K562 (cell line): ENCODE data around the gene ZDHHC8. TPM values are rescaled to one million over a fixed set of nuclear protein-coding genes. Genes with fewer than 3 reads are reported as not detected.

Experiments
- ATAC-seq: fragments of 200-7000 bp; cut with Tn5 transposase; 3 replicates; pipeline ENCODE4 v1.9.1; 2020; ENCODE audit warnings: moderate library complexity
- BruUV-seq: library from RNA; stranded (reverse); fragments of 400-500 nt; replicated peaks from 2 replicates; lab custom pipeline; 2021; lab: Mats Ljungman, UMichigan
- CTCF ChIA-PET: fragments of 300-600 bp; formaldehyde crosslinking; extraction: SDS; loops from one replicate; lab custom pipeline; 2021; ENCODE audit warnings: low intra/inter-chr PET ratio; lab: Yijun Ruan, JAX
- POLR2A ChIA-PET: fragments of 300-600, 350-650 bp; sonication (Branson Sonifier 250); formaldehyde crosslinking; extraction: SDS; loops from one replicate; lab custom pipeline; 2021; ENCODE audit warnings: antibody characterized with exemption, inconsistent platforms; lab: Yijun Ruan, JAX
- DNase-seq, 4 experiments: peaks; one replicate each; pipeline versions ENCODE4 v3.0.0 to v3.0.0-alpha.2; 2011 to 2018; ENCODE audit warnings: low spot score in 3 of 4, mixed read lengths in 3 of 4; ENCODE audit errors: extremely low read depth in 1 of 4
- FAIRE-seq: peaks from 2 replicates; lab custom pipeline; 2011; peaks lifted over from hg19 to GRCh38; lab: Jason Lieb, UNC
- H2AFZ ChIP-seq: 2 replicates; pipeline ENCODE4 v1.6.0; 2011; ENCODE audit warnings: low read depth, low read length, control low read depth, inconsistent platforms
- H3K27ac ChIP-seq: fragments of 200-600 bp; 3 replicates; pipeline ENCODE4 v1.8.0; 2011; ENCODE audit warnings: low read depth, mild to moderate bottlenecking, control low read depth, inconsistent platforms, low read length, moderate library complexity, mixed read lengths; ENCODE audit errors: extremely low read depth
- H3K27me3 ChIP-seq, 2 experiments: fragments of 300-600 bp in 1 of 2; 2 replicates in 1 of 2; 3 replicates in 1 of 2; pipeline versions ENCODE4 v1.6.0 to v1.8.0; 2011; ENCODE audit warnings: inconsistent platforms in 2 of 2, low read length in 2 of 2, mild to moderate bottlenecking in 1 of 2, mixed read lengths in 1 of 2, moderate library complexity in 1 of 2; ENCODE audit not compliant: control insufficient read depth in 2 of 2, insufficient read depth in 2 of 2
- H3K36me3 ChIP-seq: fragments of 300-600 bp; 3 replicates; pipeline ENCODE4 v1.8.0; 2011; ENCODE audit warnings: mild to moderate bottlenecking, low read length, inconsistent platforms; ENCODE audit not compliant: control insufficient read depth, insufficient read depth
- H3K4me1 ChIP-seq, 2 experiments: fragments of 200-600 bp in 1 of 2; replicated peaks in 1 of 2; 2 replicates in 1 of 2; 3 replicates in 1 of 2; pipeline versions ENCODE4 v1.5.1 to v1.8.0; 2011; ENCODE audit warnings: inconsistent platforms in 2 of 2, low read length in 2 of 2, mild to moderate bottlenecking in 1 of 2, mixed read lengths in 1 of 2, moderate library complexity in 1 of 2; ENCODE audit not compliant: control insufficient read depth in 2 of 2, insufficient read depth in 2 of 2
- H3K4me2 ChIP-seq: 2 replicates; pipeline ENCODE4 v1.6.1; 2011; ENCODE audit warnings: low read length, control low read depth, inconsistent platforms, mixed read lengths; ENCODE audit not compliant: insufficient read depth
- H3K4me3 ChIP-seq: fragments of 200-600 bp; sonication (generic), shearing (Covaris generic); 2 replicates; pipeline ENCODE4 v1.5.1; 2016; ENCODE audit warnings: control low read depth, inconsistent platforms
- H3K79me2 ChIP-seq: fragments of 200-600 bp; 3 replicates; pipeline ENCODE4 v1.8.0; 2011; ENCODE audit warnings: low read length, inconsistent platforms; ENCODE audit not compliant: control insufficient read depth, insufficient read depth
- H3K9ac ChIP-seq, 2 experiments: 2 replicates each; pipeline versions ENCODE4 v1.6.0 to v1.6.1; 2011; ENCODE audit warnings: low read depth in 2 of 2, low read length in 2 of 2, control low read depth in 1 of 2, inconsistent platforms in 1 of 2, mild to moderate bottlenecking in 1 of 2, mixed read lengths in 1 of 2; ENCODE audit not compliant: insufficient read depth in 1 of 2
- H3K9me1 ChIP-seq: one replicate; pipeline ENCODE4 v1.6.0; 2011; ENCODE audit warnings: inconsistent platforms, mild to moderate bottlenecking, low read length, moderate library complexity; ENCODE audit not compliant: control insufficient read depth, insufficient read depth
- H3K9me3 ChIP-seq: replicated peaks from 2 replicates; pipeline ENCODE4 v1.5.1; 2011; ENCODE audit warnings: low read depth, low read length, inconsistent platforms; ENCODE audit not compliant: control insufficient read depth, insufficient read depth
- H4K20me1 ChIP-seq: replicated peaks from 2 replicates; pipeline ENCODE4 v1.6.1; 2011; ENCODE audit warnings: low read length, inconsistent platforms, mixed read lengths; ENCODE audit not compliant: control insufficient read depth, insufficient read depth
- ILK ChIP-seq: fragments of 450-650 bp; IDR thresholded peaks from 2 replicates; pipeline ENCODE4 v1.6.1; 2016; ENCODE audit warnings: missing genetic modification characterization, low read depth, mild to moderate bottlenecking, missing compliant biosample characterization, moderate library complexity, borderline replicate concordance
- PHF8 ChIP-seq: fragments of 200-600 bp; sonication (generic); IDR thresholded peaks from 2 replicates; pipeline ENCODE4 v1.6.1; 2012; ENCODE audit warnings: mixed run types, mild to moderate bottlenecking, inconsistent platforms, low read length, moderate library complexity, borderline replicate concordance
- RBM39 ChIP-seq: fragments of 200-400 bp; formaldehyde crosslinking; optimal IDR thresholded peaks from 2 replicates; pipeline ENCODE3; 2018; ENCODE audit warnings: low read depth, low read length
- ZNF282 ChIP-seq: sonication (generic); formaldehyde crosslinking; IDR thresholded peaks from 2 replicates; pipeline ENCODE4 v1.8.1; 2023; ENCODE audit warnings: missing genetic modification reagents
- ZNF431 ChIP-seq: sonication (generic); formaldehyde crosslinking; IDR thresholded peaks from 2 replicates; pipeline ENCODE4 v1.8.0; 2022; ENCODE audit warnings: mild to moderate bottlenecking, missing genetic modification reagents
- ZNF586 ChIP-seq: fragments of 450-650 bp; formaldehyde crosslinking; conservative IDR thresholded peaks from 2 replicates; pipeline ENCODE4 v1.4.0; 2020; ENCODE audit warnings: mild to moderate bottlenecking, moderate library complexity
- ZZZ3 ChIP-seq: fragments of 450-650 bp; IDR thresholded peaks from 2 replicates; pipeline ENCODE4 v1.6.1; 2016; ENCODE audit warnings: antibody characterized with exemption, mild to moderate bottlenecking, moderate library complexity
- WGBS: fragments of 100-300 bp; shearing (Covaris generic); methylation state at CpG from one replicate; pipeline ENCODE4 v1.1.6; 2016; ENCODE audit warnings: low coverage, mixed read lengths; ENCODE audit not compliant: insufficient coverage; ENCODE audit errors: missing lambda C conversion rate; 5-methylcytosine and 5-hydroxymethylcytosine counted together
- in situ Hi-C: fragments of 300-500 bp; cut with MboI; formaldehyde crosslinking; loops from 4 replicates; pipeline ENCODE4 v1.15.0; 2018; ENCODE audit warnings: inconsistent platforms, mixed read lengths
- intact Hi-C: fragments of 100-400 bp; cut with micrococcal nuclease; formaldehyde crosslinking; loops from 2 replicates; pipeline ENCODE4 v1.14.2; 2022
- polyA plus RNA-seq, 8 experiments: library from polyadenylated mRNA; depleted of rRNA in 4 of 8; stranded (reverse) in 5 of 8; unstranded in 3 of 8; fragments of >200 nt; fragmentation: Nextera tagmentation in 2 of 8; fragmentation: Illumina TruSeq in 1 of 8; extraction: Ambion mirVana in 2 of 8; extraction: Trizol in 1 of 8; gene quantifications; 2 replicates each; pipeline versions ENCODE4 v1.2.1 to v1.2.3, GENCODE V29; 2011 to 2014; ENCODE audit warnings: inconsistent platforms in 1 of 8, missing spikeins in 1 of 8
- total RNA-seq, 7 experiments: library from RNA; depleted of rRNA in 6 of 7; stranded (reverse); fragments of >200 nt in 6 of 7; fragmentation: Illumina TruSeq in 2 of 7; extraction: Trizol in 2 of 7; gene quantifications; 2 replicates each; pipeline versions ENCODE4 v1.2.1 to v1.2.3, GENCODE V29; 2011 to 2021; ENCODE audit warnings: low replicate concordance in 1 of 7
- TF ChIP-seq, protein P1 (sequence below), 2 experiments: fragments of 150-350 bp in 1 of 2; IDR thresholded peaks; 2 replicates each; pipeline ENCODE4 v1.6.1; 2012 to 2016; ENCODE audit warnings: low read depth in 2 of 2, low read length in 2 of 2, mild to moderate bottlenecking in 1 of 2, moderate library complexity in 1 of 2
- TF ChIP-seq, protein P2 (sequence below): sonication (generic); formaldehyde crosslinking; IDR thresholded peaks from 2 replicates; pipeline ENCODE4 v1.4.0; 2020; ENCODE audit warnings: mild to moderate bottlenecking, missing genetic modification reagents
- TF ChIP-seq, protein P3 (sequence below): sonication (generic); formaldehyde crosslinking; IDR thresholded peaks from 2 replicates; pipeline ENCODE4 v1.8.0; 2022; ENCODE audit warnings: mild to moderate bottlenecking, missing genetic modification reagents
- TF ChIP-seq, protein P4 (sequence below): fragments of 250-450 bp; sonication (Bioruptor Pico); IDR thresholded peaks from 2 replicates; pipeline ENCODE4 v1.5.0; 2020; ENCODE audit warnings: mild to moderate bottlenecking, borderline replicate concordance

The ZDHHC8 gene
- total and polyA plus RNA-seq, 9 of the 15 experiments (the other 6 are each of a cell fraction or from before 2014, with no cell fraction given), result 0.04 to 109 (median 16.4) TPM

DNA sequence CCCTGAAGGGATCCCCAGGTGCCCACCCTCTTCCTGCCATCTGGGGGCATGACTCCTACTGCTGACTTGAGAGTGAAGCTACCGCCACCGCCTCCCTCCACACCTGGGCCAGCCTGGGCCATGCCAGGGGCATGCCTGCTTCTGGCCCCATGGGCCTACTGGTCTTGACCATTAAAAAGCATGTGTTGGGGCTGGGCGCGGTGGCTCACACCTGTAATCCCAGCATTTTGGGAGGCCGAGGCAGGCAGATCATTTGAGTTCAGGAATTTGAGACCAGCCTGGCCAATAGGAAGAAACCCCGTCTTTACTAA is 56.9 kb downstream of the ZDHHC8 start (continued):
- TF ChIP-seq, protein P1, sequence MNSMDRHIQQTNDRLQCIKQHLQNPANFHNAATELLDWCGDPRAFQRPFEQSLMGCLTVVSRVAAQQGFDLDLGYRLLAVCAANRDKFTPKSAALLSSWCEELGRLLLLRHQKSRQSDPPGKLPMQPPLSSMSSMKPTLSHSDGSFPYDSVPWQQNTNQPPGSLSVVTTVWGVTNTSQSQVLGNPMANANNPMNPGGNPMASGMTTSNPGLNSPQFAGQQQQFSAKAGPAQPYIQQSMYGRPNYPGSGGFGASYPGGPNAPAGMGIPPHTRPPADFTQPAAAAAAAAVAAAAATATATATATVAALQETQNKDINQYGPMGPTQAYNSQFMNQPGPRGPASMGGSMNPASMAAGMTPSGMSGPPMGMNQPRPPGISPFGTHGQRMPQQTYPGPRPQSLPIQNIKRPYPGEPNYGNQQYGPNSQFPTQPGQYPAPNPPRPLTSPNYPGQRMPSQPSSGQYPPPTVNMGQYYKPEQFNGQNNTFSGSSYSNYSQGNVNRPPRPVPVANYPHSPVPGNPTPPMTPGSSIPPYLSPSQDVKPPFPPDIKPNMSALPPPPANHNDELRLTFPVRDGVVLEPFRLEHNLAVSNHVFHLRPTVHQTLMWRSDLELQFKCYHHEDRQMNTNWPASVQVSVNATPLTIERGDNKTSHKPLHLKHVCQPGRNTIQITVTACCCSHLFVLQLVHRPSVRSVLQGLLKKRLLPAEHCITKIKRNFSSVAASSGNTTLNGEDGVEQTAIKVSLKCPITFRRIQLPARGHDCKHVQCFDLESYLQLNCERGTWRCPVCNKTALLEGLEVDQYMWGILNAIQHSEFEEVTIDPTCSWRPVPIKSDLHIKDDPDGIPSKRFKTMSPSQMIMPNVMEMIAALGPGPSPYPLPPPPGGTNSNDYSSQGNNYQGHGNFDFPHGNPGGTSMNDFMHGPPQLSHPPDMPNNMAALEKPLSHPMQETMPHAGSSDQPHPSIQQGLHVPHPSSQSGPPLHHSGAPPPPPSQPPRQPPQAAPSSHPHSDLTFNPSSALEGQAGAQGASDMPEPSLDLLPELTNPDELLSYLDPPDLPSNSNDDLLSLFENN (IDR thresholded peaks at IDR 0.05; ENCODE audit: low read depth in 2 of 2, low read length in 2 of 2), result no peak
- TF ChIP-seq, protein P2, sequence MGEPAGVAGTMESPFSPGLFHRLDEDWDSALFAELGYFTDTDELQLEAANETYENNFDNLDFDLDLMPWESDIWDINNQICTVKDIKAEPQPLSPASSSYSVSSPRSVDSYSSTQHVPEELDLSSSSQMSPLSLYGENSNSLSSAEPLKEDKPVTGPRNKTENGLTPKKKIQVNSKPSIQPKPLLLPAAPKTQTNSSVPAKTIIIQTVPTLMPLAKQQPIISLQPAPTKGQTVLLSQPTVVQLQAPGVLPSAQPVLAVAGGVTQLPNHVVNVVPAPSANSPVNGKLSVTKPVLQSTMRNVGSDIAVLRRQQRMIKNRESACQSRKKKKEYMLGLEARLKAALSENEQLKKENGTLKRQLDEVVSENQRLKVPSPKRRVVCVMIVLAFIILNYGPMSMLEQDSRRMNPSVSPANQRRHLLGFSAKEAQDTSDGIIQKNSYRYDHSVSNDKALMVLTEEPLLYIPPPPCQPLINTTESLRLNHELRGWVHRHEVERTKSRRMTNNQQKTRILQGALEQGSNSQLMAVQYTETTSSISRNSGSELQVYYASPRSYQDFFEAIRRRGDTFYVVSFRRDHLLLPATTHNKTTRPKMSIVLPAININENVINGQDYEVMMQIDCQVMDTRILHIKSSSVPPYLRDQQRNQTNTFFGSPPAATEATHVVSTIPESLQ (CRISPR knock-in tag), result no peak

DNA sequence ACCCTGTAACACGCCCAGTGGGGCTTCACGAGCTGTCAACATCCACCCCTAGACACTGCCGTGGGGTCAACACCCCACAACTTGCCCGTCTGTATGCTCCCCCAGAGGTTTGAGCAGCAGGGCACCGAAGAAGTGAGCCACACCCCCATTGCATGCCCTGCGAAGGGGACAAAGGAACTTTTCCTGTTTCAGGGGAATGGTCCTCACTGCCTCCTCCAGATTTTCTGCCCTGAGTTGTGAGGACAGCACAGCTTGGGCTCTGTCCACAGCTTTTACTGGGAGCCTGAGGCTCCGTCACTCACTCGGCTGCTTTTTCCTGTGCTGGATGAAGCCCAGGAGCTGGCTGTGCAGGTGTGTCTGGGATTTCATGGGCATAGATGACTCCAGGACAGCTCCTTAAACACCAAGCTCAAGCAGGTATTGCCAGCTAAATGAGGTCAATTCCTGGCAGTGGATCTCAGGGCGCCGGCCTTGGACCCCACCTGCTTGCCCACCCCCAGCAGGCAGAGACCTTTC is 59.5 kb downstream of the ZDHHC8 start:
- no peak overlapping the region for H2AFZ ChIP-seq
- no peaks in the 10 kb centered on the region for H3K79me2 ChIP-seq
- in situ Hi-C loops (no loop called here), intact Hi-C loops (loop anchor here (5.0 kb wide), 1 partner anchor 34 kb away; no protein-coding TSS in a partner anchor)
- H3K4me3 ChIP-seq, result no peak overlapping the region
- no peak overlapping the region for H3K27ac ChIP-seq
- H3K36me3 ChIP-seq, result no peaks in the 10 kb centered on the region
- FAIRE-seq (no peak), DNase-seq (no peak), ATAC-seq (no peak)
- 7% methylated on average over 10 of the region's 10 CpGs for WGBS
- CTCF ChIA-PET, result interaction anchor here (0.6 kb wide), 1 partner anchor 34 kb away, joined by 3 read pairs; no protein-coding TSS in a partner anchor
- no peaks in the 10 kb centered on the region for H3K9me3 ChIP-seq
- peaks cover 0 to 50% of the 10 kb centered on the region in 2 experiments; a peak in 2 of 5 replicates for H3K4me1 ChIP-seq
- no TSS peak for BruUV-seq
- POLR2A ChIA-PET, result interaction anchor here (0.6 to 1.8 kb wide), 13 partner anchors 9 to 101 kb away, joined by 3 to 12 read pairs (median 3); no protein-coding TSS in a partner anchor
- H4K20me1 ChIP-seq, result peaks cover 37% of the 10 kb centered on the region
- no peak overlapping the region for H3K4me2 ChIP-seq
- peaks cover 3% of the 10 kb centered on the region for H3K9me1 ChIP-seq
- no peak overlapping the region for H3K9ac ChIP-seq
- peaks cover 54 to 78% of the 10 kb centered on the region in 2 experiments for H3K27me3 ChIP-seq
- TF ChIP-seq, protein P3, sequence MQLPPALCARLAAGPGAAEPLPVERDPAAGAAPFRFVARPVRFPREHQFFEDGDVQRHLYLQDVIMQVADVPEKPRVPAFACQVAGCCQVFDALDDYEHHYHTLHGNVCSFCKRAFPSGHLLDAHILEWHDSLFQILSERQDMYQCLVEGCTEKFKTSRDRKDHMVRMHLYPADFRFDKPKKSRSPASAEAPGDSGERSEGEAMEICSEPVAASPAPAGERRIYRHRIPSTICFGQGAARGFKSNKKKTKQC (CRISPR knock-in tag), result peak; percentile 18; the same call in 1 of the 2 replicates
- TF ChIP-seq ZNF282 (CRISPR knock-in tag), result peak; percentile 83; the same call in 1 of the 2 replicates
- no peak for TF ChIP-seq ILK (tag)
- peak; percentile 21; the same call in 1 of the 2 replicates for TF ChIP-seq PHF8
- TF ChIP-seq ZNF586 (CRISPR knock-in tag), result no peak
- TF ChIP-seq ZZZ3, result no peak
- TF ChIP-seq, protein P4, sequence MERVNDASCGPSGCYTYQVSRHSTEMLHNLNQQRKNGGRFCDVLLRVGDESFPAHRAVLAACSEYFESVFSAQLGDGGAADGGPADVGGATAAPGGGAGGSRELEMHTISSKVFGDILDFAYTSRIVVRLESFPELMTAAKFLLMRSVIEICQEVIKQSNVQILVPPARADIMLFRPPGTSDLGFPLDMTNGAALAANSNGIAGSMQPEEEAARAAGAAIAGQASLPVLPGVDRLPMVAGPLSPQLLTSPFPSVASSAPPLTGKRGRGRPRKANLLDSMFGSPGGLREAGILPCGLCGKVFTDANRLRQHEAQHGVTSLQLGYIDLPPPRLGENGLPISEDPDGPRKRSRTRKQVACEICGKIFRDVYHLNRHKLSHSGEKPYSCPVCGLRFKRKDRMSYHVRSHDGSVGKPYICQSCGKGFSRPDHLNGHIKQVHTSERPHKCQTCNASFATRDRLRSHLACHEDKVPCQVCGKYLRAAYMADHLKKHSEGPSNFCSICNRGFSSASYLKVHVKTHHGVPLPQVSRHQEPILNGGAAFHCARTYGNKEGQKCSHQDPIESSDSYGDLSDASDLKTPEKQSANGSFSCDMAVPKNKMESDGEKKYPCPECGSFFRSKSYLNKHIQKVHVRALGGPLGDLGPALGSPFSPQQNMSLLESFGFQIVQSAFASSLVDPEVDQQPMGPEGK (CRISPR knock-in tag), result no peak
- TF ChIP-seq ZNF431, result no peak
- TF ChIP-seq RBM39, result no peak
